NCI-H2196 (cell line): ENCODE data around the gene NTN3.

Experiments used
- DNase-seq: peaks from one replicate; lab custom pipeline; 2025; ENCODE audit not compliant: unreplicated experiment; lab: John Stamatoyannopoulos, UW

NTN3 gene

GRCh38 chr16:2512735-2513404 lies 41.8 kb downstream of the NTN3 start:
- DNase-seq = no peak

- peak; percentile 94 for DNase-seq
Observed at GRCh38 chr16:2513405-2514332, 42.6 kb downstream of the NTN3 start, which contains the start of gene ATP6V0C. Gene ATP6V0C (plus strand): TSS chr16:2513952. CDS start chr16:2514104, 152 bp downstream.

- no peak for DNase-seq
Observed at GRCh38 chr16:2514333-2515179, 43.5 kb downstream of the NTN3 start.

- DNase-seq = no peak
Observed at GRCh38 chr16:2515180-2515851, 44.2 kb downstream of the NTN3 start.

GRCh38 chr16:2516391-2517240 lies 45.5 kb downstream of the NTN3 start:
- no peak for DNase-seq

- no peak for DNase-seq
Observed at GRCh38 chr16:2517954-2518605, 47.0 kb downstream of the NTN3 start.

GRCh38 chr16:2518823-2519710 lies 48.0 kb downstream of the NTN3 start:
- no peak for DNase-seq

GRCh38 chr16:2519711-2520080 lies 48.6 kb downstream of the NTN3 start:
- DNase-seq = no peak

GRCh38 chr16:2520097-2520783 lies 49.1 kb downstream of the NTN3 start, which contains the start of gene AMDHD2:
Gene AMDHD2 (plus strand): TSS chr16:2520371. CDS start chr16:2520459, 88 bp downstream.
- DNase-seq = peak; percentile 94

- no peak for DNase-seq
Observed at GRCh38 chr16:2520784-2521531, 49.9 kb downstream of the NTN3 start.
